KMS-11 (cell line): ENCODE measurements around the gene PON2.
A peak's percentile ranks its signal among the peaks of the same experiment; 100 is the strongest.

Experiments used
- H2AFZ ChIP-seq: fragments of 200-600 bp; sonication (generic); 2 replicates; pipeline ENCODE4 v1.6.1; 2016; ENCODE audit warnings: antibody characterized with exemption, mixed run types, low read depth
- H3K27ac ChIP-seq: fragments of 200-600 bp; sonication (generic); 2 replicates; pipeline ENCODE4 v1.6.1; 2016; ENCODE audit warnings: mild to moderate bottlenecking, mixed run types
- H3K27me3 ChIP-seq: fragments of 200-600 bp; sonication (generic); 2 replicates; pipeline ENCODE4 v1.6.1; 2017; ENCODE audit warnings: mild to moderate bottlenecking, low read depth, mixed run types, moderate library complexity; ENCODE audit not compliant: insufficient read depth
- H3K36me3 ChIP-seq: fragments of 200-600 bp; sonication (generic); 2 replicates; pipeline ENCODE4 v1.6.1; 2017; ENCODE audit warnings: mild to moderate bottlenecking, mixed run types; ENCODE audit not compliant: insufficient read depth
- H3K4me1 ChIP-seq: fragments of 200-600 bp; sonication (generic); 2 replicates; pipeline ENCODE4 v1.6.1; 2016; ENCODE audit warnings: mild to moderate bottlenecking, low read depth, mixed run types; ENCODE audit not compliant: poor library complexity, severe bottlenecking
- H3K4me2 ChIP-seq: fragments of 200-600 bp; sonication (generic); 2 replicates; pipeline ENCODE4 v1.7.0; 2016; ENCODE audit warnings: mild to moderate bottlenecking, mixed run types
- H3K4me3 ChIP-seq: fragments of 200-600 bp; sonication (generic); IDR thresholded peaks from 2 replicates; pipeline ENCODE4 v1.6.1; 2017; ENCODE audit warnings: low read depth, low read length, mixed read lengths; ENCODE audit not compliant: insufficient read depth
- H3K79me2 ChIP-seq: fragments of 200-600 bp; sonication (generic); 2 replicates; pipeline ENCODE4 v1.6.1; 2016; ENCODE audit warnings: low read depth, mixed run types; ENCODE audit not compliant: insufficient read depth
- H3K9ac ChIP-seq: fragments of 200-600 bp; sonication (generic); 2 replicates; pipeline ENCODE4 v1.6.1; 2016; ENCODE audit warnings: mild to moderate bottlenecking, mixed run types
- H4K20me1 ChIP-seq: fragments of 200-600 bp; sonication (generic); 2 replicates; pipeline ENCODE4 v1.6.1; 2016; ENCODE audit warnings: mild to moderate bottlenecking, mixed run types; ENCODE audit not compliant: insufficient read depth
- CTCF ChIP-seq: fragments of 200-600 bp; sonication (generic); conservative IDR thresholded peaks from 2 replicates; pipeline ENCODE4 v1.6.1; 2017; ENCODE audit warnings: low read depth, mild to moderate bottlenecking, antibody characterized with exemption, low read length, moderate library complexity, mixed read lengths

The PON2 gene

GRCh38 chr7:95472581-95473161 lies 37.8 kb upstream of the PON2 start:
- Histone ChIP-seq H3K9ac (no peak overlapping the region), H3K4me1 (peaks cover 39% of the 10 kb centered on the region), H3K79me2 (no peaks in the 10 kb centered on the region), H3K4me3 (no peak overlapping the region), H3K4me2 (no peak overlapping the region), H3K27ac (no peak overlapping the region), H2AFZ (no peak overlapping the region), H4K20me1 (no peaks in the 10 kb centered on the region), H3K27me3 (no peaks in the 10 kb centered on the region), H3K36me3 (no peaks in the 10 kb centered on the region)
- no peak for TF ChIP-seq CTCF

GRCh38 chr7:95471071-95471470 lies 36.2 kb upstream of the PON2 start:
- peak overlapping the region; percentile 22; the same call in 1 of the 2 replicates for H3K9ac ChIP-seq
- no peaks in the 10 kb centered on the region for H3K36me3 ChIP-seq
- TF ChIP-seq CTCF: no peak
- H3K27me3 ChIP-seq: no peaks in the 10 kb centered on the region
- peaks cover 27% of the 10 kb centered on the region for H3K4me1 ChIP-seq
- no peaks in the 10 kb centered on the region for H4K20me1 ChIP-seq
- H3K4me3 ChIP-seq: no peak overlapping the region
- no peaks in the 10 kb centered on the region for H3K79me2 ChIP-seq
- peak overlapping the region; percentile 53 for H3K27ac ChIP-seq
- H3K4me2 ChIP-seq: peak overlapping the region; percentile 88
- peak overlapping the region; percentile 54 for H2AFZ ChIP-seq

- H3K36me3 ChIP-seq: no peaks in the 10 kb centered on the region
- peak overlapping the region; percentile 54 for H2AFZ ChIP-seq
- no peak for TF ChIP-seq CTCF
- peak overlapping the region; percentile 88 for H3K4me2 ChIP-seq
- H4K20me1 ChIP-seq: no peaks in the 10 kb centered on the region
- H3K27me3 ChIP-seq: no peaks in the 10 kb centered on the region
- no peak overlapping the region for H3K4me3 ChIP-seq
- H3K79me2 ChIP-seq: no peaks in the 10 kb centered on the region
- peaks cover 27% of the 10 kb centered on the region for H3K4me1 ChIP-seq
- peak overlapping the region; percentile 53 for H3K27ac ChIP-seq
- peak overlapping the region; percentile 22; the same call in 1 of the 2 replicates for H3K9ac ChIP-seq
Observed at GRCh38 chr7:95470452-95470851, 35.6 kb upstream of the PON2 start.

- H3K4me1 ChIP-seq: peaks cover 27% of the 10 kb centered on the region
- peak overlapping the region; percentile 22; the same call in 1 of the 2 replicates for H3K9ac ChIP-seq
- H3K27me3 ChIP-seq: no peaks in the 10 kb centered on the region
- H4K20me1 ChIP-seq: no peaks in the 10 kb centered on the region
- no peak overlapping the region for H3K4me3 ChIP-seq
- no peaks in the 10 kb centered on the region for H3K36me3 ChIP-seq
- H3K79me2 ChIP-seq: no peaks in the 10 kb centered on the region
- H2AFZ ChIP-seq: peak overlapping the region; percentile 54; the same call in 1 of the 2 replicates
- peak overlapping the region; percentile 53 for H3K27ac ChIP-seq
- no peak for TF ChIP-seq CTCF
- peak overlapping the region; percentile 88 for H3K4me2 ChIP-seq
Observed at GRCh38 chr7:95469848-95470247, 35.0 kb upstream of the PON2 start.
